Testis (tissue), 2 donors: ENCODE results near the gene MEAF6.

Experiments
- POLR2A ChIP-seq: fragments of 450-650 bp; IDR thresholded peaks from one replicate; pipeline ENCODE4 v1.6.1; 2017; ENCODE audit warnings: antibody characterized with exemption, mild to moderate bottlenecking, moderate library complexity
- TF ChIP-seq, protein P1 (sequence below), 3 experiments: fragments of 450-650 bp in 2 of 3; fragments of 200-600 bp in 1 of 3; sonication (generic) in 1 of 3; IDR thresholded peaks; one replicate each; pipeline ENCODE4 v1.5.1; 2016 to 2019; ENCODE audit warnings: antibody characterized with exemption in 3 of 3, mild to moderate bottlenecking in 2 of 3, moderate library complexity in 1 of 3

DNA sequence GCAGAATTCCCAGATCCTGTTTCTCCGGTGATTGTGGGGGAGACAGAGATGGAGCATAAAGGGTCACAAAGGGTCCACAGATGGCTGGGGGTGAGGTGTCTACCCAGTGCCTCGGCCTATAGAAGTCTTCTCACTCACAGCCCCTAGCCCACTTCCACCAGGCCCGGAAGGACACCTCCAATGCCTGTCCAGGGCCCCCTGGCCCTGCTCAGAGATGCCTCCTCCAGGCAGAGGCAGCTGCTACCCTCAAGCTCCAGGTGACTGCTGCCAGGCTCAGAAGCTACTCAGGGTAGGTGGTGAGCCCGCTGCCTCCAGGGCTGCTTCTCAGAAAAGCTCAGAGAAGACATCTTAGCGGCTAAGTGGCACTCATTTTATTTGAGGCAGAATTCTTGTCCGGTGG, 62.1 kb downstream of the MEAF6 start:
- TF ChIP-seq, protein P1, sequence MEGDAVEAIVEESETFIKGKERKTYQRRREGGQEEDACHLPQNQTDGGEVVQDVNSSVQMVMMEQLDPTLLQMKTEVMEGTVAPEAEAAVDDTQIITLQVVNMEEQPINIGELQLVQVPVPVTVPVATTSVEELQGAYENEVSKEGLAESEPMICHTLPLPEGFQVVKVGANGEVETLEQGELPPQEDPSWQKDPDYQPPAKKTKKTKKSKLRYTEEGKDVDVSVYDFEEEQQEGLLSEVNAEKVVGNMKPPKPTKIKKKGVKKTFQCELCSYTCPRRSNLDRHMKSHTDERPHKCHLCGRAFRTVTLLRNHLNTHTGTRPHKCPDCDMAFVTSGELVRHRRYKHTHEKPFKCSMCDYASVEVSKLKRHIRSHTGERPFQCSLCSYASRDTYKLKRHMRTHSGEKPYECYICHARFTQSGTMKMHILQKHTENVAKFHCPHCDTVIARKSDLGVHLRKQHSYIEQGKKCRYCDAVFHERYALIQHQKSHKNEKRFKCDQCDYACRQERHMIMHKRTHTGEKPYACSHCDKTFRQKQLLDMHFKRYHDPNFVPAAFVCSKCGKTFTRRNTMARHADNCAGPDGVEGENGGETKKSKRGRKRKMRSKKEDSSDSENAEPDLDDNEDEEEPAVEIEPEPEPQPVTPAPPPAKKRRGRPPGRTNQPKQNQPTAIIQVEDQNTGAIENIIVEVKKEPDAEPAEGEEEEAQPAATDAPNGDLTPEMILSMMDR (IDR thresholded peaks at IDR 0.05): no peak
- TF ChIP-seq POLR2A: no peak
